Ishikawa (cell line): ENCODE measurements around the gene THRAP3.

Experiments used
- CEBPB ChIP-seq: IDR thresholded peaks from 2 replicates; pipeline ENCODE4 v1.6.1; 2012
- CREB1 ChIP-seq: IDR thresholded peaks from 2 replicates; pipeline ENCODE4 v1.6.1; 2012; ENCODE audit warnings: low read depth
- EGR1 ChIP-seq: IDR thresholded peaks from 2 replicates; pipeline ENCODE4 v1.6.1; 2012
- EP300 ChIP-seq: IDR thresholded peaks from 2 replicates; pipeline ENCODE4 v1.6.1; 2012; ENCODE audit warnings: borderline replicate concordance
- FOXM1 ChIP-seq: IDR thresholded peaks from 2 replicates; pipeline ENCODE4 v1.6.1; 2012; ENCODE audit warnings: low read depth, borderline replicate concordance
- MAX ChIP-seq: IDR thresholded peaks from 2 replicates; pipeline ENCODE4 v1.6.1; 2012
- NFIC ChIP-seq: IDR thresholded peaks from 2 replicates; pipeline ENCODE4 v1.6.1; 2012
- RAD21 ChIP-seq: IDR thresholded peaks from 2 replicates; pipeline ENCODE4 v1.6.1; 2012; ENCODE audit warnings: low read depth
- REST ChIP-seq: IDR thresholded peaks from 2 replicates; pipeline ENCODE4 v1.6.1; 2012; ENCODE audit warnings: low read depth, mild to moderate bottlenecking
- TAF1 ChIP-seq: IDR thresholded peaks from 2 replicates; pipeline ENCODE4 v1.6.1; 2012; ENCODE audit warnings: low read depth, mild to moderate bottlenecking
- TCF12 ChIP-seq: IDR thresholded peaks from 2 replicates; pipeline ENCODE4 v1.6.1; 2012; ENCODE audit warnings: low read depth
- TEAD4 ChIP-seq: IDR thresholded peaks from 2 replicates; pipeline ENCODE4 v1.6.1; 2012
- USF1 ChIP-seq: IDR thresholded peaks from 2 replicates; pipeline ENCODE4 v1.6.1; 2012
- YY1 ChIP-seq: IDR thresholded peaks from 2 replicates; pipeline ENCODE4 v1.6.1; 2012; ENCODE audit warnings: low read depth
- ZBTB7A ChIP-seq: IDR thresholded peaks from 2 replicates; pipeline ENCODE4 v1.6.1; 2012; ENCODE audit warnings: low read depth

Gene THRAP3

GRCh38 chr1:36225283-36225899 lies 1.1 kb downstream of the THRAP3 start:
- no peak for TF ChIP-seq REST
- no peak for TF ChIP-seq TCF12

GRCh38 chr1:36231191-36231590 lies 6.9 kb downstream of the THRAP3 start:
- TF ChIP-seq CEBPB (no peak), REST (no peak), NFIC (peak; percentile 43), TEAD4 (peak; percentile 79)

GRCh38 chr1:36232212-36233095 lies 8.2 kb downstream of the THRAP3 start:
- TF ChIP-seq REST (no peak), CEBPB (no peak), EGR1 (no peak), TAF1 (no peak), EP300 (no peak)

- TF ChIP-seq TCF12 = no peak
- TF ChIP-seq USF1 = no peak
- TF ChIP-seq NFIC = no peak
- no peak for TF ChIP-seq CREB1
- no peak for TF ChIP-seq EP300
- TF ChIP-seq FOXM1 = no peak
- no peak for TF ChIP-seq TEAD4
- no peak for TF ChIP-seq MAX
- no peak for TF ChIP-seq TAF1
- TF ChIP-seq RAD21 = no peak
- no peak for TF ChIP-seq ZBTB7A
- TF ChIP-seq CEBPB = no peak
- TF ChIP-seq EGR1 = no peak
- TF ChIP-seq REST = no peak
- TF ChIP-seq YY1 = no peak
Observed at GRCh38 chr1:36236302-36236701, 12.1 kb downstream of the THRAP3 start.
